HG03565 (cell line): Measurements from ENCODE around the gene DENND5A.
"Not testable (repeated sequence)": the region's sequence is repeated elsewhere in the genome, so short reads cannot be mapped to it uniquely, and the experiment has no call there.

Source experiments
- ATAC-seq: cut with Tn5 transposase; IDR thresholded peaks from one replicate; pipeline ENCODE4 v1.9.1; 2021; ENCODE audit warnings: mild to moderate bottlenecking, moderate library complexity; ENCODE audit not compliant: unreplicated experiment

The DENND5A gene

DNA sequence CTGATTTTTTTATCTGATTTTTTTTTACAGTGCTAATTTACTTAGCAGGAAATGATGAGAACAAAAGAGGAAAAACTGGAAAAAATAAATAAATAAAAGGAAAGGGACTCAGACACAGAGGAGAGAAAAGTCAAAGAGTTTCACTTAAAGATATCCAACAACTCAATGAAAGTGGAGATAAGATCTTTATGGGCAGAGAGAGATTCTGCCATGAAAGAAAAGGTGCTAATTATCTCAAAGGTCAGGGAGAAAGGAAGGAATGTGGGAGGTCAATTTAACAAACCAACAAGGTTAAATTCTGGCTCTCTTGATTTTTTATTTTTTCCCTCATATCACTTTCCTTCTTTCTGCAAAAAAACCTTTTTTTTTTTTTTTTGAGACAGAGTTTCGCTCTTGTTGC is 86.0 kb downstream of the DENND5A start:
- no peak for ATAC-seq

DNA sequence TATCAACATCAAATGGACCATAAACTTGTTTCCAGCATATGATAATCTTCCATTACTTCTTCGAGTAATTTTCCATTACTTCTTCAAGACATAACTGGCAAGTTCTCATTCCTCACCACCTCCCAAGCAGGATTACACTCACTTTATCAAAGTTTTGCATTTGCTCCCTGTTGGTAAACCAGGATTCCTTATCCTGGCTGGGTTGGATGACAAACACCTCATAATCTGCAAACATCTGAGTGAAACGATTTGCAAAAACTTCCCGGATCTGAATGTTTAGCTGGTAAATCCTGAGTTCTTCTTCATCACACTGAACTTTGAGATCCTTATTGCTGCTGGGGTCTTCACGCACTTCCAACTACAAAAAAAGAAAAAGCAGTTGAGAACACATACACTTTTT is 86.4 kb downstream of the DENND5A start:
- ATAC-seq = no peak

DNA sequence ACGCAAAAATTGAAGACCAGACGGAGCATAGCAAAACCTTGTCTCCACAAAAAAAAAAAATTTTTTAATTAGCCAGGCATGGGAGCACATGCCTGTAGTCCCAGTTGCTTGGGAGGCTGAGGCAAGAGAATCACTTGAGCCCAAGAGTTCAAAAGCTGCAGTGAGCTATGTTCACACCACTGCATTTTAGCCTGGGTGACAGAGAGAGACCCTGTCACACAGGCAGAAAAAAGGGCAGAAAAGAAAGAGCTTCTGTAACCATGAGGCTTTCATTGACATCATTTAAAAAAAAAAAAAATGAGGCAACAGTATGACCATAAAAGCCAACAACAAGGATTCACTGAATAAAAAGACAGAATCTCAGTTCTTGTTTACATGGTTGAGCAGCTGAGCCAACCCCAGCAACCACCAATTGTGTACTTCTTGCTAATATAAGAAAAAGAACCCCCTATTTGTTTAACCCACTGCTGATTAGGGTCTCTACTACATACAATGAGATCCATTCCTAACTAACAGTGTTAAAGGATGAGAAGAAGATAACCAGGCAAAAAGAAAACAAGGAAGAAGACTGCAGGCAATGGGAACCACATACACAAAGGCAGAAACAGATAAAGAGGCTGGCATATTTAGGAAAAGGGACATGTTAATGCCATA is 87.6 kb downstream of the DENND5A start:
- no peak for ATAC-seq

DNA sequence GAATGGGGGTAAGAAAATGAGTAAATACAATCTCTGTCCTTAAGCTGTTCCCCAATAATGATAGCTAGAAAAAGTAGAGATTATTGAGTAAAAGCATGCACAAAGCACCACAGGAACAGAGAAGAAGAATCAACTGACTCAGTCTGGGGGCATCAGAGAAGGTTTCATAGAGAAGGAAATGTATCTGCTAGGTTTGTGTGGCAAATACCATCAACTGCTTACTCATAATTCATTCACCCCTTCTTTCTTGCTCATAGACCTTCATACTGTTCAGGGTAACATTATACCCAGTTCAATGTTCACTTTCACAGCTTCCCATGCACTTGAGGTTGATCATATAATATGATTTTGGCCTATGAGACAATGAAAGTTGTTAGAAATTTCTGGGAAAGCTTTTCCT is 88.6 kb downstream of the DENND5A start:
- no peak for ATAC-seq

DNA sequence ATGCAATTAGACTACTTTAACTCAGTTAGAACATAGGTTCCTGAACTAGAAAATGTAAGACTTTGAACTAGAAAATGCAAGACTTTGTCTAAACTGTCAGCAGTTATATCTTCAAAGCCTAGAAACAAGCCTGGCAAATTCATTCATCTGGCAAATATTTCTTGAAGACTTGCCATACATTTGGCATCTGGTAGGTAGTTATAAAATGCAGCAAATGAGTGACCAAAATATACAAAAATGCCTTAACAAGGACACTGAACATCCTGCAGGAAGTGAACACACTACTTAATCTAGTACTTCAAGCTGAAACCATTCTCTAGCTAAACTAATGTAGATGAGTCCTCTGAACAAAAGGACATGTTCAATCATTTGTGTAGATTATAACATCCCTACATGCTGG is 89.0 kb downstream of the DENND5A start:
- ATAC-seq = no peak

DNA sequence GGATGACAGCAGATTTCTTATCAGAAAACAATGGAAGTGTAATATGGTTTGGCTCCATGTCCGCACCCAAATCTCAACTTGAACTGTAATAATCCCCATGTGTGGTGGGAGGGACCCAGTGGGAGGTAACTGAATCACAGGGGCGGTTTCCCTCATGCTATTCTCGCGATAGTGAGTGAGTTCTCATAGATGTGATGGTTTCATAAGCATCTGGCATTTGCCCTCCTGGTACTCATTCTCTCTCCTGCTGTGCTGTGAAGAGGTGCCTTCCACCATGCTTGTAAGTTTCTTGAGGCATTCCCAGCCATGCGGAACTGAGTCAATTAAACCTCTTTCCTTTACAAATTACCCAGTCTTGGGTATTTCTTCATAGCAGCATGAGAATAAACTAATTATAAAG is 92.8 kb downstream of the DENND5A start:
- ATAC-seq = no peak

DNA sequence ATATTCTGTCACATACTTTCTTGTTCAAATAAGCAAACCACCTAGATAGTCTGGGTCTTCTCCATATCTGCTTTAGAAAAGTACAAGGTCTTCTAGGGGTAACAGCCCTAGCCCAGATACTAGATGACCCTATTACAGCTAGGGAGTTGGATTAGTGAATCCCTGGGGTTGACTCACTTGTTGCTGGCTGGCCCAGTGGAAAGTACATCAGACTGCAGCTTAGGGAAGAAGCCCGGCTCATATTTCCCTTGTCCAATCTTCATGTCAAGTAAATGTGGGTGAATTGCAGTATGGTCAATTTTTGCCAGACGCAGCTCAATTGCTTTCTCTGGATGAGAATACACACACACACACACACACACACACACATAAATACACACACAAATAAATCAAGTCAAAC is 94.7 kb downstream of the DENND5A start:
- ATAC-seq = no peak

DNA sequence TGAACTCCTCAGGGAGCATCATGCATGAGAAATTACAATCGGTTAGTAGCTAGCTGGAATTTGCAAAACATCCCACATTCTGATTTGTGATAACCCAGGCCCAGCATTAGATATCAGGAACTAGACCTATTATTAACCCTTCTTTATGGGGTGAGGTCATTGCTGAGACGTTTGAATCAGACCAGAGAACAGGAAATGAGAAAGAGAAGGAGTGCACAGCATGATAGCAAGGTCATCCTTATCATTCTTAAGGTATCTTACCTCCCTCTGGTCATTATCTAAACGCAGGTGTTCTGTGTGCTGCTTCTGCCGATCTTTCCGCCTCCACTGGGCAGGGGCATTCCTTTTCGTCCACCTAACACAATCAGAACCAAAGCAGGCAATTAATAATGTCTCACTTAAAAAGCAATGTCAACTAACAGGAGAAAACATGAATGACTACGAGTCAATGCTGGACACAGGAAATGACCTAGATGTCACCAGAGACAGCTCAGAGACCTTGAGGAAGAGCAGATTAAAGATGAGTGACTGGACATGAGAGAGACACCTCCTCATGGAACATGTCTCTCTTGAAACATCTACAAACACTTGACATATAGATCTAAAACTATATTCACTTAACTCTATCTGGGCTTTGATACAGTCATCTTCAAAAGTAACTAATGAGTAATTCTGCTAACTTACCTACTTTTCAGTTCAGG is 95.4 kb downstream of the DENND5A start:
- ATAC-seq = no peak

DNA sequence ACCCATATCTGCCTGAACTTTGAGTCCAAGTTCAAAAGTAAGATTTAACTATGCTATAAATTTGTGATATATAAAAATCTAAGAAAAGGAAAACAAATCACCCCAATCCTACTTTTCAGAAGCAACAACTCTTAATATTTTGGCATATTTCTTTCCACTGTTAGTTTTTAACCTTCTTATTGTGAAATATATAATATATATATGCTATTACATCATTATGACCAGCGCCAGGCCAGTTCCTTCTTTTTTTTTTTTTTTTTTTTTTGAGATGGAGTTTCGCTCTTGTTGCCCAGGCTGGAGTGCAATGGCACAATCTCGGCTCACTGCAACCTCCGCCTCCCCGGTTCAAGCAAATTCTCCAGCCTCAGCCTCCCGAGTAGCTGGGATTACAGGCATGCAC is 103.2 kb downstream of the DENND5A start:
- ATAC-seq = not testable (repeated sequence)

DNA sequence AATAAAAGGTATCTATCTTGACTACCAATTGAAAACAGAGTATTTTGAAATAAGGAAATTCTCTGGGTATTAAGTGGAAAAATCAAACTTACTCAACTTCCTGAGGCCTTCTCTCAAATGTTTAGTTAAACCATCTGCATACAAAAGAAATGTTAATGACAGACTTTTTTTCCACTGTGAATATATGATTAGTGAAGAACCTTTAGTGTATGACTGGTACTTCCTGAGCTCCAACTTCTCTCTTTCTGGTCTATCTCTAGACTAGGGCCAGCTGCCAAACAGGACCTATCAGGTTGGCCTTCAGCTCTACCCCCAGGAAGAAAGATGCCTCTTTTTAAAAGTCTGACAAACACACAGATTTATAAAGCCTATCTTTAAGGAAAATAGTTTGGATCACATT is 105.0 kb downstream of the DENND5A start:
- no peak for ATAC-seq

DNA sequence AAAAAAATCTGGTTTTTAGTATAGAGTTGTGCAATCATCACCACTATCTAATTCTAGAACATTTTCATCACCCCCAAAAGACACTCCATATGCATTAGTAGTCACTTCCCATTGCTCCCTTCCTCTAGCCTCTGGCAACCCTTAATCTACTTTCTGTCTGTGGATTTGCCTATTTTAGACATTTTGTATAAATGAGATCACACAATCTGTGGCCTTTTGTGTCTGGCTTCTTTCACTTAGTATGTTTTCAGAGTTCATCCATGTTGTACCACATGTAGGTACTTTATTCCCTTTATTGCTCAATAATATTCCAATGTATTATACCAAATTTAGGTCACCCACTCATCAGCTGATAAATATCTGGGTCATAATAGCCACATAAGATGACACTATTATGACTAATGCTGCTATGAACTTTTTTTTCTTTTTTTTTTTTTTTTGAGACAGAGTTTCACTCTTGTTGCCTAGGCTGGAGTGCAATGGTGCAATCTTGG is 106.2 kb downstream of the DENND5A start:
- no peak for ATAC-seq

DNA sequence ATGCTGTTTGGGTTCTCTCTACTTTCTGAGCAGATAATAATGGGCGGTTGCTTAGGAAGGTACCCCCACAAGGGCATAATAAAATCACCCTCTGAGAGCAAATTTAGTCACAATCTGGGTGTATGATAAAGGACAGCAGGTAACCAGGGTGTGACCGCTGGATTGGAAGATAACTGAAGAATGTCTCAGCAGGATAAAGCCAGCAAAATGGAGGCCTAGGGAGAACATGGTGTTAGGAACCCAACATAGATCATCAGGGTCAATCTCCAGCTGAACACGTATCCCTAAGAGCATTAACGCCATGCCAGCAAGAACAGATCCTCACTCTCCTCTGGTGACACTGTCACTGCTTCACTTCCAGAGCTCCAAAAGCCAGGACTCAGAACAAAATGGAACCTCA is 109.2 kb downstream of the DENND5A start:
- no peak for ATAC-seq

DNA sequence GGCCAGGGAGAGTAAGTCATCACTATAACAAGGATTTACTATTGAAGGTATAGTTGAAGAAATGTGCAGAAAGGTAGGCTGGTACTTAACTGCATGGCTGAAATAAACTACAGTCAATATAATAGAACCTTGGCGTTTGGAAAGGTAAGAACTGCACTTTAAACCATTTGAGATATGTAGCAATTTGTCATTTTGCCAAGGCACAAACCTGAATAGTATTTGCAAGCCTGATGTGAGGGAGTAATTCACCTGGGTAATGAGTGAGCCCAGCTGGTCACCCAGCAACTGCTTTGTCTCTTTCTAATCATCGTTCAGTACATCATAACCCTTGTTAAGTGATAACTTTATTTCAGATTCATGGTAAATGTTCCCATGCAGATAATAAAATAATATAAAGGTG is 111.5 kb downstream of the DENND5A start:
- ATAC-seq = no peak

DNA sequence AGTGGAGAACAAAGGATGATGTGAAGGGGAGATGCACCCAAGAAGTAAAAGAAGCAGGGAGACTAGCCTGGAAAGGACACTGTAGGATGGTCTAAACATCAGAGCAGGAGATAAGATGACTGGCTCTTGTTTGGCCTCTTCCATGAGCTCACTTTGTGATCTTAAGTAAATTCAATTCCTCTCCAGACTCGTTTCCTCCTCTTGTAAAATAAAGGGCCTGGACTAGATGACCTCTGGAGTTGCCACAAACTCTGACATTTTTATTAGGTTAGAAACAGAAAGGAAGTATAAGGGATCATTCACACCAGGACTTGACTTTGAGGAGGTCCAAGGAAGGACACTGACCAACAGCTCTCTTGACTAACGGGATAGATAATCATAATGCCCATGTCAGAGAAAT is 113.5 kb downstream of the DENND5A start:
- no peak for ATAC-seq

DNA sequence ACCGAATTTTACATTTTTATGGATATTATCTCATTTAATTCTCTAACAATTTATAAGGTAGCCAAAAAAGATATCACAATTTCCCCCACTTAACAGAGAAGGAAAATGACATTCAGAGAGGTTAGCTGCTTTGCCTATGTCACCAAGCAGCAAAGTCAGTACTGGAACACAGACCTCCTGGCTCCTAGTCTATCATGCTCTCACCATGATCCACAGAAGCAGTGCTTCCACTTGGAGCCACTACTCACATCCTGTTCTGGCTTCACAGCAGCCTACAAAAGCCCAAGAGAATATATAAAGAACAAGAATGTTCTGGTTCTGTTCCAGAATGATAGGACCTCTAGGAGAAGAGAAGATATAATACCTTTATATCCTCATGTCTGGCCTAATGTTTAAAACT is 114.2 kb downstream of the DENND5A start:
- no peak for ATAC-seq

DNA sequence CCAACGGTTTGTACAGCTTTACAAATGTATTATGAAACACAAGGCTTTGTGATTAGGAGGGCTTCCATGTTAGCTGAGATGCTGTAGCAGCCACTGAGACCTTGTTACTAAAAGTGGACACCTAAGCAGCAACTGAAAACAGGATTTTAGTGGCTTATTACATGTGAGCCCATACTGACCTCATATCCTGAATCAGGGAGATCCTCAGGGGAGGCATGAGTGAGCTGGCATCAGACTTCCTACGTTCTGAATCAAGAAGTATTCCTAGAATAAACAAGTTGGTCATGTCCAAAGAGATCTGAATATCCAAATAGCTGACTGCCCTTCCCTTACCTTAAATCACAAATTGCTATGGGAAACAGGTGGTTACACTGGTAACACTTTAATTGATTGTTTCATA is 114.6 kb downstream of the DENND5A start:
- no peak for ATAC-seq

DNA sequence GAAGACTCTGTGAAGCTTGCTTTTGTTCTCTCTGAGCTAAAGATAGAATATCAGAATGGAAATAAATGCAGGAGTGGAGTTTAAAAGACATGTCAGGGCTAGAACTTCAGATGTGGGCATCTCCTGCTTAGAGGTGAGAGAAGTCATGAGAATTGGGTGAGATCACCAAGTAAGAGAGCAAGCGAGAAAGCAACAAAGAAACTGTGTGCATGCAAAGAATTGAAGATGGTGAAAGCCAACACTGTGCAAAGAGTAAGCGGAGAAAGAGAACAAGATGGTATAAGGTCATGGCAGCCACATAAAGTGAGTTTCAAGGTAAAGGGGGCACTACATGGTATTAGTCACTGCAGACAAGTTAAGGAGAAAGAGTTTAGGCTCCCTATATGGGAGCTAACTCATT is 116.4 kb downstream of the DENND5A start:
- ATAC-seq = no peak

DNA sequence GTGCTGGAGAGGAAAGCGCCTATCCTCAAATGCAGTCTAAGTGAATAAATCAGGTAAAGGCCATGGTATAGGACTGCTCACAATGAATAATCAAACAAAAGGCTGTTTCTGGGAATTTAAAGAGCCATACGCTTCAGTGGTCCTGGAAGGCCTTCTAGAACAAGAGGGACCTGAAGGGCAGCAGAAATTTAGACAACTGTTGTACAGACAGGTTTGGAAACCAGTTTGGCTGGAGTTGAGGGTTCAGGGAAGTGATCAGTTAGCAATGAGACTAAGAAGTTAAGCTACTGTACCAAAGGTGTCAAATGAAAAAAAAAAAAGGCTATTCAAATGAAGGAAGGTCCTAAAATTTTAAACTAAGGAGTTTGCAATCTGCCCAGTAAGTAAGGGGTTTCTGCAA is 117.1 kb downstream of the DENND5A start:
- no peak for ATAC-seq

DNA sequence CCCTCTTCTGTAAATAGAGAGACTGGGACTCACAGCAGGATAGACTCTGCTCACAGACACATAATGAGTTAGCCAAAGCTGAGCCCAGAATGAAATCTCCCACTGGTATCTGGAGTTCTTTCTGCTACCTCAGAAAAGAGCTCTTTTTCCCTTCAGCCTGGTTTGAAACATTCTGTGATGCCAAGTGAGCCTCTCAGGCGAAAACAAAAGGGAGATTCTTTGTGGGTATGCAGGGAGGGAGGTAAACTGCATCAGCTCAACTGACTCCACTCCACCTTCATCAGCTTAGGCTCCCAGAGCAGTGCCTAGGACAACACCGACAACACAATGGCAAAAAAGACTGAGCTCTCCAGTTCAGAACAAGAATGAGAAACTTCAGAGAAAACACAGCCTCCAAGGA is 118.7 kb downstream of the DENND5A start:
- ATAC-seq = no peak

DNA sequence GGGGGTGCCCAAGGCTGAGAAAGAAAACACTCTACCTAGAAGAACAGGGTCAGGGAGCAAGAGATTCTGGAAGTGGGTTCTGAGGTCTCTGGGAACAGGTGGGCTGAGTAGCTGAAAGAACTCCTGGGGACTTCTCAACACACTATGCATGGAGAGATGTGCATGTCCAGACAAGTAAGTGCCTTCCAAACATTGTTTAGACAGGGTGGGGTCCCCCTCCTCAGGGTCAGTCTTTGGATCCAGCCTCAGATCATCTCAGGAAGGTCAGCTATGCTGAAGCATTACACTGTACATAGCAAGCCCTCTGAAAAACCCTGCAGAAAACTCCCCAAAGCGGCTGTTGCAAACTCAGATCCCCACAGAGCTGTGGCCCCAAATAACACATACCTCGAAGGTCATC is 119.9 kb downstream of the DENND5A start:
- no peak for ATAC-seq

DNA sequence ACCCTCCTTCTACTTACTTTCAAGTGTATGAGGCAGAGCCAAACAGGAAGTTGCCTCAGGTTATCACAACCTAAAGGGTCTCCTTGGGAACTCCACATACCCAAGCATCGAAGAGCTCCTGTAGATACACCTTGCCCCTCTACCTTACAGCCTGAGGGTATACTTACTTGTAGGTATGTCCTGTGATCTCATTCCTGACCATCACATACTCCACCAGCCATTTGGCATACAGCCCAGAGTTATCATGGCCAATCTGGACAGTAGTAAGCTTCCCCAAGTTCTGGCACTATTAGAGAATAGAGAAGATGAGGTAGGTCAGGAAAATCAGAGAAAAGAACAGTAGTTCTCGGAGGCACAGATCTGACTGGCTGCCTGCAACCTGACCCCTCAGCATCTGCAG is 120.3 kb downstream of the DENND5A start:
- ATAC-seq = no peak

DNA sequence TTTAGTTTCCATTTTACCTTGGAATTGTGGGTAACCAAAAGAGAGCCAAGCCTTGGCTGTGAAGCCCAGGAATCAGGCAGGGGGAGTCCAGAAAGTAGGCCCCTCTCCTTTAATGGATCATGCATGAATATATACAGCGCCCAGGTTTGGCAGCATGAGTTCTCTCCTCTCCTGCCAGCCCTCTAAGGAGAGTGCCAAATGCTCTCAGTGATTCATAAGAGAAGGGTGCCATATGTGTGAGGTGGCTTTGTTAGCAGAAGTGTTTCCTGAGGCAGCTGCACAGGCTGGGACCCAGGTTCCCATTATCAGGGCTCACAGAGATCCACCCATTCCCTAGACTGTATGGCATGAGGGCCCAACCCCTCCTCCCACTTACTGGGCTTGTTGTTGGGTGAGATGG is 121.4 kb downstream of the DENND5A start:
- no peak for ATAC-seq

DNA sequence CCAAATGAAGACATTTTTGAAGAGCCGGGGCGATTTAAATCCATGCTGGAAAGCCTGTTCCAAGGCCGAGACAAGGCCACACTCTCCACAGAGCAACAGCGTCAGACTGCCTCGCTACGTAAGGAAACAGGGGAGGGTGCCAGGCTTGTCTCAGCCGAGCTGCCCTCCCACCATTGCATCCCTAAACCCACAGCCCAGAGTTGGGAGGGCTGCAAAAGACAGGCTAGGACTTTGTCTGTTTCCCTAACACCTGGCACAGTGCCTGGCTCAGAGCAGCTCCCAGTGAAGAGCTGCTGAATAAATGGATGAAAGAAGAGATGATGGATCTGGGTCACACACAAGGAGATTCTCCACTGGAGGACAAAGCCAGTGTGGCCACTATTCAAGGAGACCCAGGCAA is 122.4 kb downstream of the DENND5A start:
- ATAC-seq = no peak
